GM21619 (cell line): ENCODE data around the gene CTTNBP2NL.
"Not testable (repeated sequence)": the region's sequence is repeated elsewhere in the genome, so short reads cannot be mapped to it uniquely, and the experiment has no call there.

Source experiments
- ATAC-seq: cut with Tn5 transposase; IDR thresholded peaks from one replicate; pipeline ENCODE4 v1.9.1; 2021; ENCODE audit not compliant: unreplicated experiment

Gene CTTNBP2NL

GRCh38 chr1:112460615-112461014 lies 64.6 kb downstream of the CTTNBP2NL start:
- ATAC-seq = no peak

DNA sequence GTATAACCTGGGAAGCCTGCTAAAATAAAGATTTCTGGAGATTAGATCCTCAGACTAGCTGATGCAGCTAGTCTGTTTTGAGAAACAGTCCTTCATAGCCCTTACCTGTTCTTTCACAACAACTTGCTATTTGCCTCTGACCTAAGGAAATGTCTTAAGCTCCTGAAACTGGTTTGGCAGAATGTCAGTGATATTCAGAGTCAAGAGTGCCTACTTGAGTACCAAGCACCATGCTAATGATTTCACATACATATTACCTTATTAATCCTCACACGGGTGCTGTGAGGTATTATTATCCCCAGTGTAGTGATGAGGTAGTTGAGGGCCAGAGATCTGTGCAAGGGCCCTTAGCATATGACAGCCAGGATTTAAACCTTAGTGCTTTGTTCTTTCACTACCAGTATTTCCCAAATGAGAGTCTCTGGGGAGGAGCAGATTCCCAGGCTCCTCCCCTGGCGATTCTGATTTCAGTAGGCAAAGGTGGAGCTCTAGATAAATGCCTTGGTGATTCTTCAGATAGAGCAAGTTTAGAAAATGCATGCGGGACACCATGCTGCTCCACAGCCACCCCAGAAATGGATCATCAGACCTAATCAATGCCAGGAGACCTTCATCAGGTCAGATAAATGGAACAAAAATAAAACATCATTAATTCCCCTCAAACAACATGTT lies 65.3 kb downstream of the CTTNBP2NL start:
- ATAC-seq = no peak

DNA sequence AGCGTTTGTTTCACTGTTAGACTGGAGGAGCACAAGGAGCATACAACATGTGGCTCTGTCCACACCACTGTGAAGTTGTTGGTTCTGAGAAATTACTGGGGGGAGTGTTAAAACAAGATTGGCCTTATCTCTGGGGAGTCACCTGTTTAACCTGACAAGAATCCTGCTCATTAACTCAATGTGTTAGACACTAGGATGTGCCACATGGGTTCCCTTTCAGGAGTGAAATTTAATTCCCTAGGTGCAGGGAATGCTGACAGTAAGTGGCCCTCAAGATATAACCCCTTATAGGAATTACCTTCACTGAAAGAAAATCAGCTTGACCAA lies 66.9 kb downstream of the CTTNBP2NL start:
- no peak for ATAC-seq

GRCh38 chr1:112464501-112464900 lies 68.5 kb downstream of the CTTNBP2NL start:
- no peak for ATAC-seq

DNA sequence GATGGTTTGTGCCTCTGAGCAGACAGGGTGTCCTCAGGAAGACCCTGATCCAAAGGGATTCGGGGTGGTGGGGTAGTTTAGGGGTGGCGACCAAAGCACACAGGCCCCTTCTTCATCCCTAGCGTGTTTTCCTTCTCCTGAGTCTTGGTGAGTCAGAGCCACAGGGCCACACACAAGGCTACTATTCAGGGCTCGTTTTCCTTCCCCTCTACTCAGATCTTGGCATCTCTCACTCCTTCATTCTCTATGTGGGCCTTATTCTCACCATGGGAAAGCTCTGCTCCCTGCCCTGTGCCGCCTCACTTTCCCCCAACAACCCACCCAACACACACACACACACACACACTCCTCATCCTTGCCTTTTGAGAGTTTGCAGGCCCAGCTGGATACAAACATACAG lies 69.1 kb downstream of the CTTNBP2NL start:
- no peak for ATAC-seq

GRCh38 chr1:112466078-112466660 lies 70.2 kb downstream of the CTTNBP2NL start:
- ATAC-seq = peak; percentile 83

DNA sequence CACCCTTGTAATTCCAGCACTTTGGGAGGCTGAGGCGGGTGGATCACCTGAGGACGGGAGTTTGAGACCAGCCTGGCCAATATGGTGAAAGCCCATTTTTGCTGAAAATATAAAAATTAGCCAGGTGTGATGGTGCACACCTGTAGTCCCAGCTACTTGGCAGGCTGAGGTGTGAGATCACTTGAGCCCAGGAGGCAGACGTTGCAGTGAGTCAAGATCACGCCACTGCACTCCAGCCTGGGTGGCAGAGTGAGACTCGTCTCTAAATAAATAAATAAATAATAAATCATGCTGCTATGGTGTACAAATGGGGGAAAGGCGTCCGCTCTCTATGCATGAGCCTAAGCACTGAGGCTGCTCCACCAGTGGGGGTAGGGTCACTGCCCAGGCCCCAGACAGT lies 74.3 kb downstream of the CTTNBP2NL start:
- ATAC-seq = not testable (repeated sequence)

GRCh38 chr1:112470966-112471365 lies 75.0 kb downstream of the CTTNBP2NL start:
- no peak for ATAC-seq

DNA sequence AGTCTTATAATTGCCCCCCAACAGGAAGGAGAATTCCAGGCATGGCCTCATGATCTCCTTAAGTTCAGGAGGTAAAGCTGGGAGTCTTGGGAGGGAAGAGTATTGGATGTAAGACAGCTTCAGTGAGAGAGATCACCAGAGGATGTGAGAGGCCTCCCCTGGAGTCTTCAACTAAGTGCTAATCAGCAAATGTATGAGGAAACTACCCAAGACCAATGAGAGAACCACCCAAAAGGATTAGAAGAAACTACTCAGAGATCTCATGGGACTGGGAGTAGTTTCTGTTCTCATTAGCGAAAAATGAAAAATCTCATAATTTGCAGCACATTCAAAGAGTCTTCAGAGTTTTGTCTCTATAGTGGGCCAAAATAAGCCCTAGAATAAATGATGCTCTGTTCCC lies 76.1 kb downstream of the CTTNBP2NL start:
- no peak for ATAC-seq

DNA sequence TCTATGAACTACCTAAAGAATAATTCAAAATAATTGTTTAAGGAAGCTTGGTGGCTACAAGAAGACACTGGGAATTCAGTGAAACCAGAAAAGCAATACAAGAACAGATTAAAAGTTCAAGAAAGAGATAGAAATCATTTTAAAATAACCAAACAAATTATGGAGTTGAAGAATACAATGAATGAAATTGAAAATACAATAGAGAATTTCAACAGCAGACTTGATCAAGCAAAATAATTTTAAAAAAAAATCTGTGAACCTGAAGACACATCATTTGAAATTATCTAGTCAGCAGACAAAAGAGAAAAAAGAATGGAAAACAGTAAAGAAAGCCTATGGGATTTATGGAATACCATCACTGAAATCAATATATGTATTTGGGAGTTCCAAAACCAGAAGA lies 81.5 kb downstream of the CTTNBP2NL start:
- no peak for ATAC-seq

- no peak for ATAC-seq
Observed at GRCh38 chr1:112478314-112478713, 82.3 kb downstream of the CTTNBP2NL start.

DNA sequence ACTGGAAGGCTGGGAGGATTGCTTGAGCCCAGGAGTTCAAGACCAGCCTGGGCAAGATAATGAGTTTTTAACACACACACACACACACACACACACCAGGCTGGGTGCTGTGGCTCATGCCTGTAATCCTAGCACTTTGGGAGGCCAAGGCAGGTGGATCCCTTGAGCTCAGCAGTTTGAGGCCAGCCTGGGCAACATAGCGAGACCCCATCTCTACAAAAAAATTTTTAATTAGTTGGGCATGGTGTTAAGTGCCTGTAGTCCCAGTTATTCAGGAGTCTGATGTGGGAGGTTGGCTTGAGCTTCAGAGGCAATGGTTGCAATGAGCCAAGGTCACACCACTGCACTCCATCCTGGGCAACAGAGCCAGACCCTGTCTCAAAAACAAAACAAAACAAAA lies 90.0 kb downstream of the CTTNBP2NL start:
- ATAC-seq = not testable (repeated sequence)

DNA sequence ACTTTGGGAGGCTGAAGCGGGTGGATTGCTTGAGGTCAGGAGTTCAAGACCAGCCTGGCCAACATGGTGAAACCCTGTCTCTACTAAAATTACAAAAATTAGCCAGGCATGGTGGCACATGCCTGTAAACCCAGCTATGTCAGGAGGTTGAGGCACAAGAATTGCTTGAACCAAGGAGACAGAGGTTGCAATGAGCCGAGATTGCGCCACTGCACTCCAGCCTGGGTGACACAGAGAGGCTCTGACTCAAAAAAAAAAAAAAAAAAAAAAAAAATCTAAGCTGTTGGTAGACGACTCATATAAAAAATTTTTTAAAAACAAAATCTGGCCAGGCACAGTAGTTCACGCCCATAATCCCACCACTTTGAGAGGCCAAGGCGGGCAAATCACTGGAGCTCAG lies 91.7 kb downstream of the CTTNBP2NL start:
- not testable (repeated sequence) for ATAC-seq

GRCh38 chr1:112488141-112488540 lies 92.1 kb downstream of the CTTNBP2NL start:
- ATAC-seq = no peak

- ATAC-seq = no peak
Observed at GRCh38 chr1:112492076-112492475, 96.1 kb downstream of the CTTNBP2NL start.

DNA sequence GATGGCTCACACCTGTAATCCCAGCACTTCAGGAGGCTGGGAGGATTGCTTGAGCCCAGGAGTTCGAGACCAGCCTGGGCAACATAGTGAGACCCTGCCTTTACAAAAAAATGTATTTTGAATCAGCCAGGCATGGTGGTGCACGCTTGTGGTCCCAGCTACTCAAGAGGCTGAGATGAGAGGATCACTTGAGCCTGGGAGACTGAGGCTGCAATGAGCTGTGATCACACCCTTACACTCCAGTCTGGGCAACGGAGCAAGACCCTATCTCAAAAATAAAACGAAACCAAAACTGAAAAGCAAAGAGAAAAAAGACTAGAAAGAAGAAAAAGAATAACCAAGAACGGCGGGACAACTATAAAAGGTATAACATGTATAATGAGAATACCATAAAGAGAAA lies 97.3 kb downstream of the CTTNBP2NL start:
- no peak for ATAC-seq

DNA sequence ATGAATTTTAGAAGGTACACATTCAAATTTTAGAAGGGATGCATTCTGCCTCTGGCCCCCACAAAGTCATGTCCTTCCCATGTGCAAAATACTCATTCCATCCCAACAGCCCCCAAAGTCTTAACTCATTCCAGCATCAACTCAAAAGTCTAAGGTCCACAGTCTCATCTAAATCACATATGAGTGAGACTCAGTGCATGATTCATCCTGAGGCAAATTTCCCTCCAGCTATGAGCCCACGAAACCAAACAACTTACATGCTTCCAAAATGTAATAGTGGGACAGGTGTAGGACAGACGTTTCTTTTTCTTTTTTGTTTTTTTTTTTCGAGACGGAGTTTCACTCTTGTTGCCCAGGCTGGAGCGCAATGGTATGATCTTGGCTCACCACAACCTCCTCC lies 100.3 kb downstream of the CTTNBP2NL start:
- no peak for ATAC-seq

GRCh38 chr1:112501810-112502641 lies 106.0 kb downstream of the CTTNBP2NL start:
- ATAC-seq = peak; percentile 54

- no peak for ATAC-seq
Observed at GRCh38 chr1:112502826-112503225, 106.8 kb downstream of the CTTNBP2NL start.

DNA sequence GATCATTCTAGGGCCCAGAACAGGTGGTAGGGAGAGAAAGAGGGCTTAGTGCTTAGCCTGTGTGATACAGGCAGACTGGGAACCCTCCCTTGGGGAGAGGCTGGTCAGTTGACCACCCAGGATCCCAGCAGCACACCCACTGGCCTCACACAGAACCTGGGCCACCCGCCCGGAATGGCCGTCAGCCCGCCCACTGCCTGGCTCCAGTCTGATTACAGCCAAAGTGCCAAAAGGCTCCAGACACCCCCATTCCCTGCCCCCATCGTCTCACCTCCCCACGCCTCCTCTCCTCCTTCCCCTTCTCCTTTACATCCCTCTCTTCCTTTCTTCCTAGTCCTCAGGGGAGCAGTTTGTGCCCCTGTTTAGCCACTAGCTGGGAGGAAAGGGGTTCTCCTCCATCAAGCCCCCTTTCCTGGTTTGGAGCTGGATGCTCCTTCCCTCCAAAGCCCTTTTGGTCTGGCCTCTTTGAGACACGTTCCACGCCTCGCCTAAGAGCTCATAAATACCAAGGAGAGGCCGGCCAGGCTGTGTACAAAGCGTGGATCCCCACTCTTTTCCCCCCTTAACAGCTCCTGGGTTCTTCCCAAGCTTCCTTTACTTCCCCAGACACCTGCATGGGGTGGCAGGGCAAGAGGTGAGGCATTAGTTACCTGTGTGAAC lies 108.1 kb downstream of the CTTNBP2NL start:
- ATAC-seq = no peak

GRCh38 chr1:112504661-112505399 lies 108.8 kb downstream of the CTTNBP2NL start:
- no peak for ATAC-seq
